HG03097 (cell line): ENCODE data around the gene INPP5A.

Source experiments
- ATAC-seq: cut with Tn5 transposase; IDR thresholded peaks from one replicate; pipeline ENCODE4 v1.9.1; 2021; ENCODE audit not compliant: unreplicated experiment, low FRiP score

Gene INPP5A

GRCh38 chr10:132607961-132608495 lies 70.4 kb downstream of the INPP5A start:
- ATAC-seq = no peak

- ATAC-seq = no peak
Measured at GRCh38 chr10:132608511-132609195, 71.1 kb downstream of the INPP5A start.

GRCh38 chr10:132609211-132609610 lies 71.6 kb downstream of the INPP5A start:
- no peak for ATAC-seq

GRCh38 chr10:132610071-132610701 lies 72.6 kb downstream of the INPP5A start:
- no peak for ATAC-seq

GRCh38 chr10:132611026-132611910 lies 73.7 kb downstream of the INPP5A start:
- ATAC-seq = no peak

- no peak for ATAC-seq
Measured at GRCh38 chr10:132611986-132612385, 74.4 kb downstream of the INPP5A start.

GRCh38 chr10:132612571-132613504 lies 75.3 kb downstream of the INPP5A start:
- ATAC-seq = no peak

- no peak for ATAC-seq
Measured at GRCh38 chr10:132613566-132614348, 76.2 kb downstream of the INPP5A start.

- ATAC-seq = no peak
Measured at GRCh38 chr10:132614431-132615340, 77.1 kb downstream of the INPP5A start.

GRCh38 chr10:132615341-132616169 lies 78.0 kb downstream of the INPP5A start:
- no peak for ATAC-seq

- ATAC-seq = no peak
Measured at GRCh38 chr10:132616170-132616995, 78.8 kb downstream of the INPP5A start.

- no peak for ATAC-seq
Measured at GRCh38 chr10:132616996-132617736, 79.6 kb downstream of the INPP5A start.

- ATAC-seq = no peak
Measured at GRCh38 chr10:132617737-132618052, 80.1 kb downstream of the INPP5A start.

GRCh38 chr10:132618158-132618919 lies 80.8 kb downstream of the INPP5A start:
- ATAC-seq = no peak

GRCh38 chr10:132619927-132620326 lies 82.3 kb downstream of the INPP5A start:
- ATAC-seq = no peak
